ENCODE data around the gene ATXN10.

The ATXN10 gene

GRCh38 chr22:45880716-45881523 lies 209.3 kb downstream of the ATXN10 start:
- Histone ChIP-seq H3K27ac (ENCODE audit: low read length) (no peak overlapping the region), H3K27me3 (ENCODE audit: control insufficient read depth, insufficient read depth, low read length) (peaks cover 11% of the 10 kb centered on the region; the same call in 1 of the 2 replicates), H3K36me3 (ENCODE audit: control insufficient read depth, insufficient read depth, low read length) (no peaks in the 10 kb centered on the region), H3K9me3 (ENCODE audit: control insufficient read depth, insufficient read depth, low read length) (no peaks in the 10 kb centered on the region), H3K4me3 (ENCODE audit: low read length) (no peak overlapping the region; the same call in 1 of the 2 replicates), H3K4me1 (ENCODE audit: control insufficient read depth, insufficient read depth, low read length) (peaks cover 10% of the 10 kb centered on the region; the same call in 1 of the 2 replicates)
- no CpG with 5 or more reads among the region's 49 CpGs for WGBS (ENCODE audit: insufficient coverage, insufficient read length)
- DNase-seq (ENCODE audit: low read depth, low spot score), result no peak

- Histone ChIP-seq H3K9me3 (ENCODE audit: control insufficient read depth, insufficient read depth, low read length) (no peaks in the 10 kb centered on the region), H3K27ac (ENCODE audit: low read length) (no peak overlapping the region), H3K36me3 (ENCODE audit: control insufficient read depth, insufficient read depth, low read length) (no peaks in the 10 kb centered on the region), H3K4me3 (ENCODE audit: low read length) (no peak overlapping the region), H3K4me1 (ENCODE audit: control insufficient read depth, insufficient read depth, low read length) (peaks cover 10% of the 10 kb centered on the region; the same call in 1 of the 2 replicates), H3K27me3 (ENCODE audit: control insufficient read depth, insufficient read depth, low read length) (peaks cover 11% of the 10 kb centered on the region; the same call in 1 of the 2 replicates)
- no peak for DNase-seq (ENCODE audit: low read depth, low spot score)
- WGBS (ENCODE audit: insufficient coverage, insufficient read length), result no CpG with 5 or more reads among the region's 8 CpGs
Measured at GRCh38 chr22:45881524-45881875, 209.9 kb downstream of the ATXN10 start.

GRCh38 chr22:45882881-45883810 lies 211.5 kb downstream of the ATXN10 start:
- no peak for DNase-seq (ENCODE audit: low read depth, low spot score)
- H3K27ac ChIP-seq (ENCODE audit: low read length), result no peak overlapping the region
- WGBS (ENCODE audit: insufficient coverage, insufficient read length), result no CpG with 5 or more reads among the region's 32 CpGs
- no peaks in the 10 kb centered on the region for H3K36me3 ChIP-seq (ENCODE audit: control insufficient read depth, insufficient read depth, low read length)
- no peak overlapping the region for H3K4me3 ChIP-seq (ENCODE audit: low read length)
- peaks cover 9% of the 10 kb centered on the region; the same call in 1 of the 2 replicates for H3K4me1 ChIP-seq (ENCODE audit: control insufficient read depth, insufficient read depth, low read length)
- peaks cover 11% of the 10 kb centered on the region; the same call in 1 of the 2 replicates for H3K27me3 ChIP-seq (ENCODE audit: control insufficient read depth, insufficient read depth, low read length)
- H3K9me3 ChIP-seq (ENCODE audit: control insufficient read depth, insufficient read depth, low read length), result no peaks in the 10 kb centered on the region

- no peaks in the 10 kb centered on the region for H3K36me3 ChIP-seq (ENCODE audit: control insufficient read depth, insufficient read depth, low read length)
- no peak for DNase-seq (ENCODE audit: low read depth, low spot score)
- peaks cover 11% of the 10 kb centered on the region; the same call in 1 of the 2 replicates for H3K27me3 ChIP-seq (ENCODE audit: control insufficient read depth, insufficient read depth, low read length)
- H3K4me3 ChIP-seq (ENCODE audit: low read length), result no peak overlapping the region
- peaks cover 5% of the 10 kb centered on the region; the same call in 1 of the 2 replicates for H3K4me1 ChIP-seq (ENCODE audit: control insufficient read depth, insufficient read depth, low read length)
- H3K9me3 ChIP-seq (ENCODE audit: control insufficient read depth, insufficient read depth, low read length), result no peaks in the 10 kb centered on the region
- H3K27ac ChIP-seq (ENCODE audit: low read length), result no peak overlapping the region
- WGBS (ENCODE audit: insufficient coverage, insufficient read length), result no CpG with 5 or more reads among the region's 8 CpGs
Measured at GRCh38 chr22:45883811-45884170, 212.2 kb downstream of the ATXN10 start.

- peaks cover 11% of the 10 kb centered on the region; the same call in 1 of the 2 replicates for H3K27me3 ChIP-seq (ENCODE audit: control insufficient read depth, insufficient read depth, low read length)
- DNase-seq (ENCODE audit: low read depth, low spot score), result no peak
Measured at GRCh38 chr22:45884201-45885062, 212.8 kb downstream of the ATXN10 start.

GRCh38 chr22:45885171-45885840 lies 213.7 kb downstream of the ATXN10 start:
- Histone ChIP-seq H3K9me3 (ENCODE audit: control insufficient read depth, insufficient read depth, low read length) (no peaks in the 10 kb centered on the region), H3K27ac (ENCODE audit: low read length) (no peak overlapping the region), H3K4me3 (ENCODE audit: low read length) (no peak overlapping the region), H3K36me3 (ENCODE audit: control insufficient read depth, insufficient read depth, low read length) (no peaks in the 10 kb centered on the region), H3K4me1 (ENCODE audit: control insufficient read depth, insufficient read depth, low read length) (peaks cover 3% of the 10 kb centered on the region; the same call in 1 of the 2 replicates), H3K27me3 (ENCODE audit: control insufficient read depth, insufficient read depth, low read length) (peaks cover 9% of the 10 kb centered on the region; the same call in 1 of the 2 replicates)
- no peak for DNase-seq (ENCODE audit: low read depth, low spot score)
- WGBS (ENCODE audit: insufficient coverage, insufficient read length), result no CpG with 5 or more reads among the region's 16 CpGs

More at GRCh38 chr22:45884201-45885062, 212.8 kb downstream of the ATXN10 start:
- Histone ChIP-seq H3K4me3 (ENCODE audit: low read length) (no peak overlapping the region), H3K27ac (ENCODE audit: low read length) (no peak overlapping the region), H3K9me3 (ENCODE audit: control insufficient read depth, insufficient read depth, low read length) (no peaks in the 10 kb centered on the region), H3K36me3 (ENCODE audit: control insufficient read depth, insufficient read depth, low read length) (no peaks in the 10 kb centered on the region), H3K4me1 (ENCODE audit: control insufficient read depth, insufficient read depth, low read length) (peaks cover 4% of the 10 kb centered on the region; the same call in 1 of the 2 replicates)
- no CpG with 5 or more reads among the region's 27 CpGs for WGBS (ENCODE audit: insufficient coverage, insufficient read length)

GRCh38 chr22:45885941-45886395 lies 214.3 kb downstream of the ATXN10 start:
- H3K4me3 ChIP-seq (ENCODE audit: low read length), result no peak overlapping the region
- H3K36me3 ChIP-seq (ENCODE audit: control insufficient read depth, insufficient read depth, low read length), result no peaks in the 10 kb centered on the region
- no peak overlapping the region for H3K27ac ChIP-seq (ENCODE audit: low read length)
- no peaks in the 10 kb centered on the region for H3K9me3 ChIP-seq (ENCODE audit: control insufficient read depth, insufficient read depth, low read length)
- no peak for DNase-seq (ENCODE audit: low read depth, low spot score)
- peaks cover 2% of the 10 kb centered on the region; the same call in 1 of the 2 replicates for H3K4me1 ChIP-seq (ENCODE audit: control insufficient read depth, insufficient read depth, low read length)
- WGBS (ENCODE audit: insufficient coverage, insufficient read length), result no CpG with 5 or more reads among the region's 21 CpGs
- peaks cover 6% of the 10 kb centered on the region; the same call in 1 of the 2 replicates for H3K27me3 ChIP-seq (ENCODE audit: control insufficient read depth, insufficient read depth, low read length)

- WGBS (ENCODE audit: insufficient coverage, insufficient read length), result no CpG with 5 or more reads among the region's 7 CpGs
Measured at GRCh38 chr22:45886540-45886939, 214.9 kb downstream of the ATXN10 start.

More at GRCh38 chr22:45886540-45886939, 214.9 kb downstream of the ATXN10 start:
- no peaks in the 10 kb centered on the region; the same call in 1 of the 2 replicates for H3K4me1 ChIP-seq (ENCODE audit: control insufficient read depth, insufficient read depth, low read length)
- H3K9me3 ChIP-seq (ENCODE audit: control insufficient read depth, insufficient read depth, low read length), result no peaks in the 10 kb centered on the region
- H3K27me3 ChIP-seq (ENCODE audit: control insufficient read depth, insufficient read depth, low read length), result peaks cover under 1% of the 10 kb centered on the region; the same call in 1 of the 2 replicates
- no peaks in the 10 kb centered on the region for H3K36me3 ChIP-seq (ENCODE audit: control insufficient read depth, insufficient read depth, low read length)
- no peak for DNase-seq (ENCODE audit: low read depth, low spot score)
- no peak overlapping the region for H3K27ac ChIP-seq (ENCODE audit: low read length)
- H3K4me3 ChIP-seq (ENCODE audit: low read length), result no peak overlapping the region
